OCI-LY1 (cell line): Measurements from ENCODE around the gene SYT15.

Source experiments
- CTCF ChIP-seq: fragments of 200-600 bp; sonication (generic), shearing (Covaris generic); IDR thresholded peaks from 2 replicates; pipeline ENCODE4 v1.5.1; 2017; ENCODE audit warnings: mild to moderate bottlenecking, antibody characterized with exemption, low read length, moderate library complexity, mixed read lengths
- EZH2 ChIP-seq: fragments of 200-600 bp; sonication (generic), shearing (Covaris generic); IDR thresholded peaks from 2 replicates; pipeline ENCODE4 v1.8.0; 2017; ENCODE audit warnings: borderline replicate concordance, mixed run types, mild to moderate bottlenecking, antibody characterized with exemption, low read length, moderate library complexity, mixed read lengths

GRCh38 chr10:46555713-46556514, 23.0 kb upstream of the SYT15 start:
- TF ChIP-seq CTCF (no peak), EZH2 (no peak)
